AG08395 (cell line): Measurements from ENCODE around the gene COA8.
"Not testable (repeated sequence)": the region's sequence is repeated elsewhere in the genome, so short reads cannot be mapped to it uniquely, and the experiment has no call there.

Source experiments
- DNase-seq: peaks from one replicate; pipeline ENCODE4 v3.0.0; 2012; ENCODE audit warnings: mixed read lengths, low spot score

The COA8 gene

DNA sequence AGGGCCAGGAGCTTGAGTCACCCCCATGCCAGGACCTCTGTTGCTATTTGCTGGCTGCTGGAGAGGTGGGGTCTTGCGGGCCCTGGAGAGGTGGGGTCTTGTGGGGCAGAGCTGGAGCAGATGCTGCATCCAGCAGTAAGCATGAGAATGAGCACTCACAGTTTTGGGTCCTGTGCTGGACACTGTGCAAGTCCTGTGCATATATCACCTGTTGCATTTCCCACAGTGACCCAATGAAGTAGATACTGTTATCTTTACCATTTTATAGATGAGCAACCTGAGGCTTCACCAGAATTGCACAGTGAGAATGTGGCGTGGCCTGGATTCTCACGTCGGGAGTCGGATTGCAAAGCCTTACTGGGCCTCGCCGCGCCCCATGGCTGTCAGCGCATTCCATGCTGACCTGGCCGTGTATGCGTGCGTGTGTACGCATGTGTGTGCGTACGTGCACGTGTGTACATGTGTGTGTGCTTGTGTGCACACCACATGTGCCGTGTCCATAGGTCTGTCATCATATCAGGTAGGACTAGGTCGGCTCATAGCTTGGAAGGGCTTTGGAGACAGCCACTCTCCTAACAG lies 12.0 kb downstream of the COA8 start:
- no peak for DNase-seq

DNA sequence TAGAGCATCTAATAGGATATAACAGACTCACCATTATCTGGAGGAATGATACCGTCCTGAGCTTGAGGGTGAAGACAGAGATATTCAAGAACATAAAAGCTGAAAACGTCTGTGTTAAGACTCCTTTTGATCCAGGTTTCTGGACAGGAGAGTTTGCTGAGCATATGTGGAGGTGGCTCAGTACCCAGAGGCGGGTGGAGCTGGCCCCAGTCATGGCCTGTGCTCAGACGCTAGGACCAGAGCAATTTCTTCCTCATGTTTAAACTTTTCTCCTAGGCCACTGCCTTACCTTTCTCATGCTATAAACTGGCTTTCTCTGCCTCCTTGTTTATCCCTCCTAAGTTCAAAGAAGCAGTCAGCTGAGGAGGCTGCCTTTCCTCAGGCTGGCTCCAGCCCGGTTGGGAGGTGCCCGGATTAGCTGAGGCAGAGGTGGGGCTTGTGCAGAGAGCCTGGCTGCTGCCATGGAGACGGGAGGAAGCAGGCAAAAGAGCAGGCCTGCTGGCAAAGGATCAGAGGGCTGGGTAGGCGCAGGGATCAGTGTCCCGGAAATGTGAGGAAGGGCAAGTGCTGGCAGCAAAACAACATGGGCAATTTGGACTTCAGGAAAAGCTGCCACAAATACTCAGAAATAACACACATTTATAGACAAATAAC lies 13.7 kb downstream of the COA8 start:
- DNase-seq = peak; percentile 96

- no peak for DNase-seq
These were observed 15.8 kb downstream of the COA8 start for GRCh38 chr14:103578401-103579075.

- DNase-seq = no peak
These were observed 18.4 kb downstream of the COA8 start for GRCh38 chr14:103581206-103581605.

DNA sequence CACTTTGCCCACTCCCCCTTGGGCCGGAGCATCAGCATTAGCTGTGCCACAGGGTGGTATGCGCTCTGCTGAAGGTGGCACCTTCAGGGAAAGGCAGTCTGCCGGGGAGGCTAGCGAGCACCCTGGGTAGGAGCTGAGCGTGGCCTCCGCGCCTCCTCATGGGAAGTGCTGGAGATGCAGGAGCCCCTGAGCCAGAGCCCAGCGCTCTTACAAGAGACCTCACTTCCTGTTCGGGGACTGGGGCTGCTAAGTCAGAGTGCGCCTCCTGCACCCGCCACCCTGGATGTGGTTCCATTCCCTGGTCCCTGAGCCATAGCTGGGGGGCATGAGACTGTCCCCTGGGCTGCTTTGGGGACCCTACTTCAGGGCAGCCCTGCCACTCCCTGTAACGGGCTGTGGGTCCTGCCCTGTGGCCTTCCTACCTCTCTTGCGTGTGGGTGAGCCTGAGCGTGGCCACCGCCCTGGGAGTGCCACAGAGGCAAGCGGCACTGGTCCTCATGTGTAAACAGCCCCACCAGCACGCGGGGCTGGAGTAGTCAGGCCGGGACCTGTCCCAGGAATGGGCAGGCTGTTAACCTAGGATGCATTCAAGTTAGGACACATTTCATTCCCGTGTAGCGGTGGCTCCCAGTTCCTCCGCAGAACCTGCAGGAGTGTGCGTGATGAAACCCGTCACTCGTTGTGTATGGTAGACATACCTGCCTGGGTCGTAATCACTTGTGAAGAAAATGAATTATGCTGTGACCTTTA lies 19.4 kb downstream of the COA8 start:
- no peak for DNase-seq

GRCh38 chr14:103584326-103584915 lies 21.7 kb downstream of the COA8 start:
- DNase-seq = no peak

DNA sequence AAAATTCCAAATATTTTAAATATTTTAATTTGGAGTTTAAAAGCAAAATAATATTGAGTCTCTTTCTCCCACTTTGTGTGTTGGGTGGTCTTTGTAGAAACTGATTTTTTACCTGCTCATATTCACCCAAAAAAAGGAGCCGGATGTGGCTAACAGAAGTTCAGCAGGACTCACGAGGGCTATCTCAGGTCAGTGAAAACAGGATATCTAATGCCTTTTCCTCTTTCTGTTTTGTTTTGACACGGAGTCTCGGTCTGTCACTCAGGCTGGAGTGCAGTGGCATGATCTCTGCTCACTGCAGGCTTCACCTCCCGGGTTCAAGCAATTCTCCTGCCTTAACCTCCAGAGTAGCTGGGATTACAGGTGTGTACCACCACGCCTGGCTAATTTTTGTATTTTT lies 30.8 kb downstream of the COA8 start:
- DNase-seq = no peak

- peak; percentile 73 for DNase-seq
These were observed 31.5 kb downstream of the COA8 start for GRCh38 chr14:103594265-103594664.

DNA sequence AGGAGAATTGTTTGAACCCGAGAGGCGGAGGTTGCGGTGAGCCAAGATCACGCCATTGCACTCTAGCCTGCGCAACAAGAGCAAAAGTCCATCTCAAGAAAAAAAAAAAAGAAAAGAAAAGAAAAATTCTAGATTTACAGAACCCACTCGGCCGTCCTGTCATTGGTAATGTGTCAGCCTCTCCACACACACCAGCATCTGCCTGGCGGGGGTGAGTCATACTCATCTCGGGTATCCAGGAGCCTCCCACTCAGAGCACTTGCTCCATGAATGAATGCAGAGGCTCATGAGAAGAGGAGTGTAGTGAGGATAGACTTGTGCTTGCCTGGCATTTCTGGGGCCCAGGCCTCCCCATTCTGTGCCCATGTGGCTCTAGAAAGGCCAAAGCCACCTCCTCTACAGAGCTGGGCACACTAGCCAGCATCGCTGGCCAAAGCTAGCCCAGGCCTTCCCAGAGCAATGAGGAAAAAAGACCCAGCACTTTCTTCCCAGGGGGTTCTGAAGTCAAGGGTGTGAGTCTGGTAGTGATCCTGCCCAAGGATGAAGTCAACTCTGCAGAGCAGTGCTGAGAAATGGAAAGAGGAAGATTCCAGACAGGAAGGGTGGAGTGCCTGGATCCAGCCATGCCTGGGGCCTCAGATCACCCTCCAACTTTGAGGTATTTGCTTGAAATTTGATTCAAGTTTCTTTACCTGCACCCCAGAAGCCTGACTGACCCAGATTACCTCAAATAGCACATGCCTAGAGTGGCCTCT lies 35.0 kb downstream of the COA8 start:
- peak; percentile 97 for DNase-seq

DNA sequence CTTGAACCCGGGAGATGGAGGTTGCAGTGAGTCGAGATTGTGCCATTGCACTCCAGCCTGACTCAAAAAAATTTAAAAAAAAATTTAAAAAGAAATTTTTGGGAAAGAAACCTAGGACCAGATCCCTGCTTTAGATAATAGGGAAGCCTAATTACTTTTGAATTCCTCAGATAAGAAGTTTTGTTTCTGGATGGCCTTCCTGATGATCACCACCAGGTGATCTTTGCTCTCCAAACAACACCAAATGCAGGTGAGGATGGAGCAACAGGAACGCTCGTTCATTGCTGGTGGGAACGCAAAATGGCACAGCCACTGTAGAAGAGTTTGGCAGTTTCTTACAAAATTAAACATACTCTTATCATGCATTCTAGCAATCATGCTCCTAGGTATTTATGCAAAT lies 37.7 kb downstream of the COA8 start:
- DNase-seq = no peak

DNA sequence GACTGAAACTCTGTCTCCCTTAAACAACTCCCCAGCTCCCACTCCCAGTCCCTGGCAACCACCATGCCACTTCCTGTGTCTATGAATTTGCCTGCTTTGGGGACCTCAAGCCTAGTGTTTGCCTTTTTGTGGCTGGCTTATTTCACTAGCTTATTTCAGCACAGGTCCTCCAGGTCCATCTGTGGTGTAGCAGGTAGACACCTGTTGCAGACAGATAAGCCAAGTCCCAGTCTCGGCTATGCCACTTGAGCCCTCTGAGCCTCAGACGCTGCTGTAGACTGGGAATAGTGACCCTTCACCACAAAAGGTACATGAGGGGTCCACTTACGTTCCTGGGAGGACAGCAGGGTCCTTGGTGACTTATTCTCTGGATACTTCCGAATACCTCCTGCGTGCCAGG lies 41.9 kb downstream of the COA8 start:
- DNase-seq = no peak

- DNase-seq = peak; percentile 93
These were observed 44.4 kb downstream of the COA8 start for GRCh38 chr14:103606963-103607668.

GRCh38 chr14:103607822-103608221 lies 45.1 kb downstream of the COA8 start:
- DNase-seq = no peak

DNA sequence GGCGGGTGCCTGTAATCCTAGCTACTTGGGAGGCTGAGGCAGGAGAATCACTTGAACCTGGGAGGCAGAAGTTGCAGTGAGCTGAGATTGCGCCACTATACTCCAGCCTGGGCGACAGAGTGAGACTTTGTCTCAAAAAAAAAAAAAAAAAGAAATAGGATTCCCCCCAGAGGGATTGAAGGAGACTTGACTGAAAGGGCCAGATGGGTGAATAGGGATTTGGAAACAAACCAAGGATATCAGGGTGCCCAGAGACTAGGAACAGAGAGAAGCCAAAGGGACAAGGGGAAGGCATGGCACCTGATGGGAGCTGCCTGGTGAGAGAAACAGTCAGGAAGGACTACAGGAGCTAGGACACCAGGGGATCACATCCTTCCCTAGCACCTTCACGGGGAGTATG lies 46.3 kb downstream of the COA8 start:
- not testable (repeated sequence) for DNase-seq

GRCh38 chr14:103611215-103611614 lies 48.5 kb downstream of the COA8 start:
- DNase-seq = no peak

GRCh38 chr14:103613517-103613916 lies 50.8 kb downstream of the COA8 start:
- no peak for DNase-seq

DNA sequence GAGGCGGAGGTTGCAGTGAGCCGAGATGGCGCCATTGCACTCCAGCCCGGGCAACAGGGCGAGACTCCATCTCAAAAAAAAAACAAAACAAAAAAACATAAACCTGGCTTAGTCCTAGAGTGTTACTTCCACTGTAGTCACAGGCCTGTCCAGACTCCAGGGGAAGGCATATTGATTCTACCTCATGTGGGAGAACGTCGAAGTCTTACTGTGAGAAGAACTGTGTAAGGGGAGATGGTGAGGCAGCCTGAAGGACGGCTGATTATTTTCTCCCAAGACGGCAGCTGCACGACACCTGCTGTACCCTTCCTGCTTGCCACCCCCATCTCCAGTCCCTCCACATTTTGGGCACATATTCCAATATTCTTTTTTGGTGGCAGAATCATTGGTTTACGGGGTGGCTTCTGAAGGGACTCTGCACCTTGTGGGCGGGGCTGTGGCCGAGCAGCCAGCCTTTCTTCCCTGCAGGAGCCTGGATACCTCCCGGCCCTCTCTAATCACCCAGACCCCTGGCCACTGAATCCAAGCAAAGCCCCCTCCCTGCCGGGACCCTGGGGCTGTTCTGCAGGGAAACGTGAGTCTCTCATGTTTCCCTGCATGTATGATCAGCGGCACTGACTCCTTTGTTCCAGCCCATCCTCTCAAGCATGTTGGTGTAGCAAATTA lies 54.0 kb downstream of the COA8 start:
- no peak for DNase-seq

GRCh38 chr14:103619057-103619456 lies 56.3 kb downstream of the COA8 start:
- peak; percentile 60 for DNase-seq

DNA sequence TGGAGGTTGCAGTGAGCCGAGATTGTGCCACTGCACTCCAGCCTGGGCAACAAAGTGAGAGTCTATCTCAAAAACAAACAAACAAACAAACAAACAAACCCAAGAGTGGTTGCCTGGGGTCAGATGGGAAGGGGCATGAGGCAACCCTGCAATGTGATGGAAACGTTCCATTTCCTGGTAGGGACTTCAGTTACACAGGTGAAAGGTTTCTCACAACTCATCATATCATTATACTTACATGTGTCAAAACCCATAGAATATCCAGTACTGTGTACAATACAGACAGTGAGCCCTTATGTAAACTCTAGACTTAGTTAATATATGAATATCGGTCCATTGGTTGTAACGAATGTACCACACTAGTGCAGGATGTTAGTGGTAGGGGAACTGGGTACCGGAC lies 59.1 kb downstream of the COA8 start:
- DNase-seq = no peak

- DNase-seq = no peak
These were observed 60.5 kb downstream of the COA8 start for GRCh38 chr14:103623308-103623707.
